K562 (cell line): Measurements from ENCODE around the gene KLHDC10.

Experiments used
- ATF7 ChIP-seq: fragments of 450-650 bp; IDR thresholded peaks from 2 replicates; pipeline ENCODE4 v1.7.1; 2014; ENCODE audit warnings: mild to moderate bottlenecking, moderate library complexity
- BCLAF1 ChIP-seq, 2 experiments: fragments of 450-650 bp in 1 of 2; IDR thresholded peaks; 2 replicates each; pipeline ENCODE4 v1.6.1; 2011 to 2017; ENCODE audit warnings: low read depth in 2 of 2, antibody characterized with exemption in 1 of 2, borderline replicate concordance in 1 of 2, low read length in 1 of 2, mild to moderate bottlenecking in 1 of 2, mixed read lengths in 1 of 2; ENCODE audit not compliant: control insufficient read depth in 1 of 2
- CTCF ChIP-seq, 3 experiments: IDR thresholded peaks in 2 of 3; conservative IDR thresholded peaks in 1 of 3; 2 replicates each; pipeline ENCODE4 v1.5.1; 2011 to 2012; ENCODE audit warnings: low read length in 3 of 3, mild to moderate bottlenecking in 3 of 3, control low read depth in 2 of 3, improper control_type of control experiment in 1 of 3, inconsistent platforms in 1 of 3, low read depth in 1 of 3, mixed read lengths in 1 of 3, moderate library complexity in 1 of 3; ENCODE audit not compliant: insufficient read depth in 2 of 3
- DLX4 ChIP-seq: fragments of 250-450 bp; sonication (Bioruptor Pico); IDR thresholded peaks from 2 replicates; pipeline ENCODE4 v1.6.1; 2021; ENCODE audit warnings: mild to moderate bottlenecking
- EGR1 ChIP-seq: fragments of 450-650 bp; conservative IDR thresholded peaks from 2 replicates; pipeline ENCODE4 v1.6.1; 2017; ENCODE audit warnings: mild to moderate bottlenecking
- ESRRA ChIP-seq: fragments of 450-650 bp; IDR thresholded peaks from 2 replicates; pipeline ENCODE4 v1.6.1; 2014; ENCODE audit warnings: low read depth, mild to moderate bottlenecking, moderate library complexity, borderline replicate concordance
- EWSR1 ChIP-seq: fragments of 450-650 bp; IDR thresholded peaks from 2 replicates; pipeline ENCODE4 v1.6.1; 2018; ENCODE audit warnings: borderline replicate concordance, mild to moderate bottlenecking, low read depth, moderate library complexity; ENCODE audit not compliant: partially characterized antibody
- HDAC2 ChIP-seq: fragments of 450-650 bp; IDR thresholded peaks from 2 replicates; pipeline ENCODE4 v1.6.1; 2016; ENCODE audit warnings: mild to moderate bottlenecking
- HMGXB4 ChIP-seq: sonication (generic); formaldehyde crosslinking; IDR thresholded peaks from 2 replicates; pipeline ENCODE4 v1.8.1; 2023; ENCODE audit warnings: mild to moderate bottlenecking, missing genetic modification reagents
- MLX ChIP-seq, 2 experiments: fragments of 450-650 bp in 1 of 2; sonication (generic) in 1 of 2; formaldehyde crosslinking; conservative IDR thresholded peaks; 2 replicates each; pipeline versions ENCODE4 v1.4.0 to v1.8.1; 2020 to 2022; ENCODE audit warnings: mild to moderate bottlenecking in 1 of 2, missing genetic modification reagents in 1 of 2
- SRSF1 ChIP-seq: fragments of 200-400 bp; formaldehyde crosslinking; IDR thresholded peaks from 2 replicates; pipeline ENCODE4 v1.6.1; 2017; ENCODE audit warnings: mild to moderate bottlenecking, low read depth, low read length, moderate library complexity
- ZFP30 ChIP-seq: fragments of 250-450 bp; sonication (Bioruptor Pico); IDR thresholded peaks from 2 replicates; pipeline ENCODE4 v1.8.0; 2022; ENCODE audit warnings: moderate library complexity, mild to moderate bottlenecking, inconsistent platforms, borderline replicate concordance
- ZFP36 ChIP-seq: fragments of 150-350 bp; IDR thresholded peaks from 2 replicates; pipeline ENCODE4 v1.6.1; 2018; ENCODE audit warnings: low read length, low read depth; ENCODE audit not compliant: partially characterized antibody
- ZNF717 ChIP-seq: fragments of 250-450 bp; sonication (Bioruptor Pico); IDR thresholded peaks from 2 replicates; pipeline ENCODE4 v1.5.0; 2021

GRCh38 chr7:130151591-130152492 is 81.5 kb downstream of the KLHDC10 start:
- TF ChIP-seq EWSR1 (no peak), ZFP36 (no peak), BCLAF1 (IDR thresholded peaks at IDR 0.05; ENCODE audit: borderline replicate concordance in 1 of 2, control insufficient read depth in 1 of 2, low read depth in 2 of 2, low read length in 1 of 2) (no peak), DLX4 (no peak), HDAC2 (no peak), ZNF717 (no peak), ATF7 (no peak), ESRRA (no peak), CTCF (IDR thresholded peaks at IDR 0.05 in 2 of 3, conservative IDR thresholded peaks at IDR 0.05 in 1 of 3; ENCODE audit: insufficient read depth in 2 of 3, low read depth in 1 of 3, low read length in 3 of 3) (no peak), HMGXB4 (CRISPR knock-in tag) (no peak; the same call in 1 of the 2 replicates), MLX (CRISPR knock-in tag; conservative IDR thresholded peaks at IDR 0.05) (0 out of 4 replicates have a peak, but pooled peaks of 1 of the 2 experiments have one; percentile 52), EGR1 (no peak), SRSF1 (no peak), ZFP30 (CRISPR knock-in tag) (no peak)
